ENCODE measurements around the gene DDX10. TPM values are rescaled to one million over a fixed set of nuclear protein-coding genes. Genes with fewer than 3 reads are reported as not detected.

DDX10 gene
- total and polyA plus RNA-seq, 4 donors = 8.0 to 11.8 (median 9.0) TPM

- WGBS = 85% methylated on average over 2 of the region's 2 CpGs
- Histone ChIP-seq H3K27me3 (ENCODE audit: control insufficient read depth in 4 of 4, insufficient read depth in 4 of 4, low read length in 3 of 4) (no peaks in the 10 kb centered on the region), H3K9ac (ENCODE audit: low read depth in 1 of 2, low read length in 2 of 2) (no peak overlapping the region), H3K27ac (ENCODE audit: low read depth in 1 of 2, low read length in 2 of 2) (no peak overlapping the region), H3K36me3 (ENCODE audit: control insufficient read depth in 4 of 4, insufficient read depth in 3 of 4, low read depth in 1 of 4, low read length in 3 of 4) (peaks cover 0 to 1% (median 0%) of the 10 kb centered on the region in 4 donors), H3K4me3 (ENCODE audit: low read depth in 1 of 3, low read length in 3 of 3) (no peak overlapping the region), H3K9me3 (ENCODE audit: control insufficient read depth in 4 of 4, low read length in 3 of 4) (no peaks in the 10 kb centered on the region), H3K4me1 (ENCODE audit: control insufficient read depth in 4 of 4, insufficient read depth in 4 of 4, low read length in 3 of 4) (no peaks in the 10 kb centered on the region)
- TF ChIP-seq RXRA (IDR thresholded peaks at IDR 0.05) (no peak), FOXA2 (IDR thresholded peaks at IDR 0.05) (no peak), HNF4A (conservative IDR thresholded peaks at IDR 0.05) (no peak), TAF1 (conservative IDR thresholded peaks at IDR 0.05) (no peak), RAD21 (IDR thresholded peaks at IDR 0.05) (no peak), CTCF (IDR thresholded peaks at IDR 0.05; ENCODE audit: low read depth, low read length, missing input control) (no peak), FOXA1 (IDR thresholded peaks at IDR 0.05) (no peak), SP1 (IDR thresholded peaks at IDR 0.05) (no peak), MAX (IDR thresholded peaks at IDR 0.05) (no peak), JUND (IDR thresholded peaks at IDR 0.05) (no peak), GABPA (IDR thresholded peaks at IDR 0.05 in 1 of 2, conservative IDR thresholded peaks at IDR 0.05 in 1 of 2) (no peak), YY1 (IDR thresholded peaks at IDR 0.05) (no peak)
- TF ChIP-seq, protein P1, sequence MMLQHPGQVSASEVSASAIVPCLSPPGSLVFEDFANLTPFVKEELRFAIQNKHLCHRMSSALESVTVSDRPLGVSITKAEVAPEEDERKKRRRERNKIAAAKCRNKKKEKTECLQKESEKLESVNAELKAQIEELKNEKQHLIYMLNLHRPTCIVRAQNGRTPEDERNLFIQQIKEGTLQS (IDR thresholded peaks at IDR 0.05) = no peak
- TF ChIP-seq, protein P2, sequence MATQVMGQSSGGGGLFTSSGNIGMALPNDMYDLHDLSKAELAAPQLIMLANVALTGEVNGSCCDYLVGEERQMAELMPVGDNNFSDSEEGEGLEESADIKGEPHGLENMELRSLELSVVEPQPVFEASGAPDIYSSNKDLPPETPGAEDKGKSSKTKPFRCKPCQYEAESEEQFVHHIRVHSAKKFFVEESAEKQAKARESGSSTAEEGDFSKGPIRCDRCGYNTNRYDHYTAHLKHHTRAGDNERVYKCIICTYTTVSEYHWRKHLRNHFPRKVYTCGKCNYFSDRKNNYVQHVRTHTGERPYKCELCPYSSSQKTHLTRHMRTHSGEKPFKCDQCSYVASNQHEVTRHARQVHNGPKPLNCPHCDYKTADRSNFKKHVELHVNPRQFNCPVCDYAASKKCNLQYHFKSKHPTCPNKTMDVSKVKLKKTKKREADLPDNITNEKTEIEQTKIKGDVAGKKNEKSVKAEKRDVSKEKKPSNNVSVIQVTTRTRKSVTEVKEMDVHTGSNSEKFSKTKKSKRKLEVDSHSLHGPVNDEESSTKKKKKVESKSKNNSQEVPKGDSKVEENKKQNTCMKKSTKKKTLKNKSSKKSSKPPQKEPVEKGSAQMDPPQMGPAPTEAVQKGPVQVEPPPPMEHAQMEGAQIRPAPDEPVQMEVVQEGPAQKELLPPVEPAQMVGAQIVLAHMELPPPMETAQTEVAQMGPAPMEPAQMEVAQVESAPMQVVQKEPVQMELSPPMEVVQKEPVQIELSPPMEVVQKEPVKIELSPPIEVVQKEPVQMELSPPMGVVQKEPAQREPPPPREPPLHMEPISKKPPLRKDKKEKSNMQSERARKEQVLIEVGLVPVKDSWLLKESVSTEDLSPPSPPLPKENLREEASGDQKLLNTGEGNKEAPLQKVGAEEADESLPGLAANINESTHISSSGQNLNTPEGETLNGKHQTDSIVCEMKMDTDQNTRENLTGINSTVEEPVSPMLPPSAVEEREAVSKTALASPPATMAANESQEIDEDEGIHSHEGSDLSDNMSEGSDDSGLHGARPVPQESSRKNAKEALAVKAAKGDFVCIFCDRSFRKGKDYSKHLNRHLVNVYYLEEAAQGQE (IDR thresholded peaks at IDR 0.05) = no peak
- no peak for DNase-seq (ENCODE audit: low spot score)
These were observed 250.8 kb downstream of the DDX10 start for GRCh38 chr11:108915666-108916065.

DNA sequence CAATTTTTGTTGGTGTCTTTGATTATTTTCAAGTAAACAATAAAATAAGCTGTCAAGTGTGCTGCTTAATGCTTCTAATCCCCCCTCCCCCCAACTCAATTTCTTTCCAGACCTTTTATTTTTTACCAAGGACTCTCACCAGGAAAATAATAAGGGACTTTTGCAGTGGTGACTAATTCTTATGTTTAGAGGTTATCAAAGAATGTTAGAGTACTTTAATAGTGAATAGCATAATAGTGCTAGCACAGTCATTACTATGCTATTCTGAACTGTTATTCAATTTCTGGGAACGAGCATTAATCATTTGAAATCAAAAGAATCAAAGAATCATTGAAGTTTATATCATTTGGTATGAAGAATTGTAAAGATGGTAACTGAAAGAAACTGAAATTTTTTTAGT, 251.4 kb downstream of the DDX10 start:
- DNase-seq (ENCODE audit: low spot score) = no peak
- Histone ChIP-seq H3K9me3 (ENCODE audit: control insufficient read depth in 4 of 4, low read length in 3 of 4) (no peaks in the 10 kb centered on the region), H3K27ac (ENCODE audit: low read depth in 1 of 2, low read length in 2 of 2) (no peak overlapping the region), H3K9ac (ENCODE audit: low read depth in 1 of 2, low read length in 2 of 2) (no peak overlapping the region), H3K36me3 (ENCODE audit: control insufficient read depth in 4 of 4, insufficient read depth in 3 of 4, low read depth in 1 of 4, low read length in 3 of 4) (peaks cover 0 to 1% (median 0%) of the 10 kb centered on the region in 4 donors), H3K4me1 (ENCODE audit: control insufficient read depth in 4 of 4, insufficient read depth in 4 of 4, low read length in 3 of 4) (no peaks in the 10 kb centered on the region), H3K4me3 (ENCODE audit: low read depth in 1 of 3, low read length in 3 of 3) (no peak overlapping the region), H3K27me3 (ENCODE audit: control insufficient read depth in 4 of 4, insufficient read depth in 4 of 4, low read length in 3 of 4) (no peaks in the 10 kb centered on the region)
- 82% methylated on average over 1 of the region's 1 CpG for WGBS
- no peak for TF ChIP-seq RAD21 (IDR thresholded peaks at IDR 0.05)
- TF ChIP-seq ZBTB33 (IDR thresholded peaks at IDR 0.05) = no peak
- TF ChIP-seq CTCF (IDR thresholded peaks at IDR 0.05; ENCODE audit: low read depth, low read length, missing input control) = no peak
- TF ChIP-seq YY1 (IDR thresholded peaks at IDR 0.05) = no peak
- TF ChIP-seq RXRA (IDR thresholded peaks at IDR 0.05) = no peak
- TF ChIP-seq HNF4G (IDR thresholded peaks at IDR 0.05) = no peak
- TF ChIP-seq, protein P2 (IDR thresholded peaks at IDR 0.05) = no peak
- no peak for TF ChIP-seq NR2F2 (IDR thresholded peaks at IDR 0.05)
- no peak for TF ChIP-seq HNF4A (conservative IDR thresholded peaks at IDR 0.05)
- TF ChIP-seq MAX (IDR thresholded peaks at IDR 0.05) = no peak
- TF ChIP-seq, protein P1 (IDR thresholded peaks at IDR 0.05) = no peak
- no peak for TF ChIP-seq FOXA1 (IDR thresholded peaks at IDR 0.05)
- TF ChIP-seq JUND (IDR thresholded peaks at IDR 0.05) = no peak
